ENCODE results near the gene ATP11C. TPM values are rescaled to one million over a fixed set of nuclear protein-coding genes. Genes with fewer than 3 reads are reported as not detected.

Gene ATP11C
- total RNA-seq, 1 donor from 2014 or later, result 48.5 TPM

GRCh38 chrX:139801397-139801813, 131.4 kb downstream of the ATP11C start:
- peaks cover 6% of the 10 kb centered on the region for H3K36me3 Mint-ChIP-seq (ENCODE audit: low read depth, unreplicated experiment)
- TF ChIP-seq CTCF (IDR thresholded peaks at IDR 0.05; ENCODE audit: unreplicated experiment), result no peak
- H3K27me3 Mint-ChIP-seq (ENCODE audit: unreplicated experiment), result peaks cover 2% of the 10 kb centered on the region
- peak overlapping the region; percentile 54 for H3K4me3 Mint-ChIP-seq (ENCODE audit: unreplicated experiment)
- H3K4me1 Mint-ChIP-seq (ENCODE audit: unreplicated experiment), result peaks cover 2% of the 10 kb centered on the region
- no peak overlapping the region for H3K27ac Mint-ChIP-seq (ENCODE audit: unreplicated experiment)
- no peaks in the 10 kb centered on the region for H3K9me3 Mint-ChIP-seq (ENCODE audit: unreplicated experiment)
- no peak for DNase-seq (ENCODE audit: low spot score)

- TF ChIP-seq CTCF (IDR thresholded peaks at IDR 0.05; ENCODE audit: unreplicated experiment), result no peak
- no peak for DNase-seq (ENCODE audit: low spot score)
- H3K9me3 Mint-ChIP-seq (ENCODE audit: unreplicated experiment), result no peaks in the 10 kb centered on the region
- H3K27ac Mint-ChIP-seq (ENCODE audit: unreplicated experiment), result no peak overlapping the region
- peaks cover 5% of the 10 kb centered on the region for H3K4me1 Mint-ChIP-seq (ENCODE audit: unreplicated experiment)
- no peak overlapping the region for H3K4me3 Mint-ChIP-seq (ENCODE audit: unreplicated experiment)
- peaks cover 2% of the 10 kb centered on the region for H3K27me3 Mint-ChIP-seq (ENCODE audit: unreplicated experiment)
- H3K36me3 Mint-ChIP-seq (ENCODE audit: low read depth, unreplicated experiment), result peaks cover 4% of the 10 kb centered on the region
These were observed 134.2 kb downstream of the ATP11C start for GRCh38 chrX:139798701-139799100.

- DNase-seq (ENCODE audit: low spot score), result no peak
- Mint-ChIP-seq H3K4me3 (ENCODE audit: unreplicated experiment) (no peak overlapping the region), H3K9me3 (ENCODE audit: unreplicated experiment) (no peaks in the 10 kb centered on the region), H3K4me1 (ENCODE audit: unreplicated experiment) (peaks cover 3% of the 10 kb centered on the region), H3K27ac (ENCODE audit: unreplicated experiment) (no peak overlapping the region), H3K36me3 (ENCODE audit: low read depth, unreplicated experiment) (no peaks in the 10 kb centered on the region), H3K27me3 (ENCODE audit: unreplicated experiment) (peaks cover 1% of the 10 kb centered on the region)
- TF ChIP-seq CTCF (IDR thresholded peaks at IDR 0.05; ENCODE audit: unreplicated experiment), result no peak
These were observed 137.7 kb downstream of the ATP11C start for GRCh38 chrX:139795196-139795595.

GRCh38 chrX:139787601-139788000, 145.3 kb downstream of the ATP11C start:
- TF ChIP-seq CTCF (IDR thresholded peaks at IDR 0.05; ENCODE audit: unreplicated experiment), result no peak
- Mint-ChIP-seq H3K4me3 (ENCODE audit: unreplicated experiment) (no peak overlapping the region), H3K36me3 (ENCODE audit: low read depth, unreplicated experiment) (peaks cover 10% of the 10 kb centered on the region), H3K9me3 (ENCODE audit: unreplicated experiment) (no peaks in the 10 kb centered on the region), H3K4me1 (ENCODE audit: unreplicated experiment) (no peaks in the 10 kb centered on the region), H3K27me3 (ENCODE audit: unreplicated experiment) (peaks cover 1% of the 10 kb centered on the region), H3K27ac (ENCODE audit: unreplicated experiment) (no peak overlapping the region)
- no peak for DNase-seq (ENCODE audit: low spot score)

GRCh38 chrX:139784807-139785206, 148.0 kb downstream of the ATP11C start:
- Mint-ChIP-seq H3K9me3 (ENCODE audit: unreplicated experiment) (no peaks in the 10 kb centered on the region), H3K27ac (ENCODE audit: unreplicated experiment) (no peak overlapping the region), H3K4me3 (ENCODE audit: unreplicated experiment) (no peak overlapping the region), H3K27me3 (ENCODE audit: unreplicated experiment) (no peaks in the 10 kb centered on the region), H3K36me3 (ENCODE audit: low read depth, unreplicated experiment) (peaks cover 10% of the 10 kb centered on the region), H3K4me1 (ENCODE audit: unreplicated experiment) (no peaks in the 10 kb centered on the region)
- no peak for TF ChIP-seq CTCF (IDR thresholded peaks at IDR 0.05; ENCODE audit: unreplicated experiment)
- DNase-seq (ENCODE audit: low spot score), result no peak
